EL (cell line): ENCODE data around the gene RPS8.
"Not testable (repeated sequence)": the region's sequence is repeated elsewhere in the genome, so short reads cannot be mapped to it uniquely, and the experiment has no call there.

Source experiments
- DNase-seq: peaks from one replicate; pipeline ENCODE4 v3.0.0-alpha.2; 2016

RPS8 gene

DNA sequence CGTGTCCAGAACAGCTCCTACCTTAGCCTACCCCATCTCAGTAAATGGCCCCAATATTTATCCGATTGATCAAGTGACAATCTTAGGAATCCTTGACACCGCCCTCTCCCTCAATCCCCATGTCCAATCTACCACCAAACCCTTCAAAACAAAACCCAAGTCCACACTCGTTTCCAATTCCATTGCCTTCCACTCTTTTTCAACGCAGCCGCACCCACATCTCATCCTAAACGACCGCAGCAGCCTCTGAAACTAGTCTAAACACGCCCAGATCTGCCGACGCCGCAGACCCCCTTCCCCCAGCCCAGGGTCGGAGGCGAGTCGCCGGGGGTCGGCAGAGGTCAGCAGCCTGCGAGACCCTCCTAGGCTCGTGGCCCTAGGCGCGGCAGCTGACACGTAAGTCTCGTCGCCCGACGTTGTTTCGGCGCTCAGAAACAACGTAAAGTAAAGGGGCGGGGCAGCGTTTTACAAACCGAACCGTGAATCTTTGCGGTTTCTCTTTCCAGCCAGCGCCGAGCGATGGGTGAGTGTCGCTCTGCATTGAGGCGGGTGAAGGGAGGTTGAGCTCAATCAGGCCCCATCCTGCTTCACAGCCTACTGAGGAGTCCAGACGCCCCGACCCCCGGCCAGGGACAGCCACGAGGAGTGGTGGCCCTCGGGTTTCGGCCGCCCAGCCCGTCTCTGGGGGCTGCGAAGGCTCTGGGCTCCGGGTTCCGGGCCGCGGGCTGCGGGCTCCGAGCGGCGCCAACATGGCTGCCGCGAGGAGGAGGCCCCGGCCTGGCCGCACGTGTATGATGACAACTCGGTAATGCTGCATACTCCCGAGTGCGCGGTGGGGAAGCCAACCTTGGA is at the start of gene RPS8:
Gene RPS8 (plus strand): TSS at position 463 of the 852 bp plus-strand sequence. CDS start 57 bp downstream, at position 520.
- peak; percentile 94 for DNase-seq

DNA sequence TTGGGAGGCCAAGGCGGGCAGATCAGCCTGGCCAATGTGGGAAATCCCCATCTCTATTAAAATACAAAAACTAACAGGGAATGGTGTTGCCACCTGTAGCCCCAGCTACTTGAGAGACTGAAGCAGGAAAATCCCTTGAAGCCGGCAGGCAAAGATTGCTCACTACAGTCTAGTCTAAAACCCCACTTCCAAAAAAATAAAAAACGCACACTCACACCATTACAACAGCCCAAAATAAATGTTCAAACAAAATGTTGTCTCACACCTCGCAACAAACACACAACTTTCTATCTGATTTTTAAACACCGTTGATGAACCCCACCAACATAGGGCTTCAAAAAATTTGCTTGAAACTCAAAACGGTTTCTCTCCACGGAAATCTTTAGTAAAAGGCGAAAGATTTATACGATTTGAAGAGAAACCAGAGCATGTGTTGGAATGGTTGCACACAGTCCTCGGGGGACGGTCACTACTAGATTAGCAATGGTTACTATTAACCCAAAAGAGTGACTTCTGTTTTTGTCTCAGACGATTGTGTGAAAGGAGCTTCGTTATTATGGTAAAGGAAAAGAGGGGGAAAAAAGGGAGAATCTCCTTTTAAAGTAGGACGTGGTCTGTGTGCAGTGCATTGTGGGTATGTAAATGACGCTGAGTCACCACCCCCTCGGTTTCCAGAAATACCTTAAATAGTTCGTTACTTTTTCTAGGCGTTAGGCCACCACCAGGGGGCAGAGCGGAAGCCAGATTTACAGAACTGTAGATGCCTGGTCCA is 44.4 kb upstream of the RPS8 start, which contains the start of gene RNU5D-1:
Gene RNU5D-1 (minus strand): TSS at position 430 of the 772 bp plus-strand sequence.
- DNase-seq, result peak; percentile 97

DNA sequence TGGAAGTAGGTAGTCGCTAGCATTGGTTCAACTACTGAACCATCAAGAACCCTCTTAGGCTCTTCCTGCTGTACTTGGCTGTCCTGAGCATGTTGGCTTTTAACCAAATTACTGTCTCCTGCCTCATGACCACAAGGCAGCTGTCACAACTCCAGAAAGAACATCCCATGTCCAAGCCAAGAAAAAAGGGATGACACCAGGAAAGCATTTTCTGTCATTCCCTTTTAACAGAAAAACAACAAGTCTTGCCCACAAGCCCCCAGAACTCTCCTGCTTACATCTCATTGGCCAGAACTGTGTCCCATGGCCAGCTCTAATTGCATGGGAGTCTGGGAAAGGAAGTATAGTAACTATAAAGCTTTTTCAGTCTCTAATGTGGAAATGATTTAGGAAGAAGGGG is 42.0 kb upstream of the RPS8 start:
- DNase-seq, result peak; percentile 77

DNA sequence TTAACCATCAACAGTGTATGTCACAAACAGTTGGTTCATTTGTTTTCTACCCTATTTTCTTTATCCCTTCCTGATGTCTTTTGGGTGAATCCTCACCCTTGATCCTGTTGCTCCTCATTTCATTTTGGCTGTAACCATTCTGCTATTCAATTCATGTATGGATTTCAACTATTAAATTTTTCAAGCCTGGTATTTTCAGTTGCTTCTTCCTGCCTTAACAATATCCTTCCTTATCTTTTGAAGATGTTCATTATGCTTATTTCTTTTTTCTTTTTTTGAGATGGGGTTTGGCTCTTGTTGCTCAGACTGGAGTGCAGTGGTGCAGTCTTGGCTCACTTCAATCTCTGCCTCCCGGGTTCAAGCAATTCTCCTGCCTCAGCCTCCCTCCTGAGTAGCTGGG is 41.6 kb upstream of the RPS8 start:
- no peak for DNase-seq

DNA sequence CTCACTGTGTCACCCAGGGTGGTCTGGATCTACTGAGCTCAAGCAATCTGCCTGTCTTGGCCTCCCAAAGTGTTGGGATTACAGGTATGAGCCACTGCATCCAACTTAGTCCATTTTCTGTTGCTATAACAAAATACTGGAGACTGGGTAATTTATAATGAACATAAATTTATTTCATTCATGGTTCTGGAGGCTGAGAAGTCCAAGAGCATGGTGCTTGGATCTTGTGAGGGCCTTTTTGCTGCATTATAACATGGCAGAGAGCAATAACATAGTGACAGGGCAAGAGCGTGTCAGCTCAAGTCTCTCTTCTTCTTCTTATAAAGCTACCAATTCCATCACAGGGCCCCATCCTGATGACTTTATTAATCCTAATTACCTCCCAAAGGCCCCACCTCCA is 39.3 kb upstream of the RPS8 start:
- no peak for DNase-seq

DNA sequence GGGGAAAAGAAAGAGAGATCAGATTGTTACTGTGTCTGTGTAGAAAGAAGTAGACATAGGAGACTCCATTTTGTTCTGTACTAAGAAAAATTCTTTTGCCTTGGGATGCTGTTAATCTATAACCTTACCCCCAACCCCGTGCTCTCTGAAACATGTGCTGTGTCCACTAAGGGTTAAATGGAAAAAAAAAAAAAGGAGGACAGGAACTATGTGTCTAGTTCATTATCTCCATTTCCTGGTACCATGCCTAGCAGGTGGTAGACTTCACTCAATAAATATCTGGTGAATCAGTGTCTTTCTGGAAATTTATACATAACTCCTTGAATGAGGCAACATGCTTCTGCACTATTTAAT is 36.4 kb upstream of the RPS8 start:
- DNase-seq, result not testable (repeated sequence)

DNA sequence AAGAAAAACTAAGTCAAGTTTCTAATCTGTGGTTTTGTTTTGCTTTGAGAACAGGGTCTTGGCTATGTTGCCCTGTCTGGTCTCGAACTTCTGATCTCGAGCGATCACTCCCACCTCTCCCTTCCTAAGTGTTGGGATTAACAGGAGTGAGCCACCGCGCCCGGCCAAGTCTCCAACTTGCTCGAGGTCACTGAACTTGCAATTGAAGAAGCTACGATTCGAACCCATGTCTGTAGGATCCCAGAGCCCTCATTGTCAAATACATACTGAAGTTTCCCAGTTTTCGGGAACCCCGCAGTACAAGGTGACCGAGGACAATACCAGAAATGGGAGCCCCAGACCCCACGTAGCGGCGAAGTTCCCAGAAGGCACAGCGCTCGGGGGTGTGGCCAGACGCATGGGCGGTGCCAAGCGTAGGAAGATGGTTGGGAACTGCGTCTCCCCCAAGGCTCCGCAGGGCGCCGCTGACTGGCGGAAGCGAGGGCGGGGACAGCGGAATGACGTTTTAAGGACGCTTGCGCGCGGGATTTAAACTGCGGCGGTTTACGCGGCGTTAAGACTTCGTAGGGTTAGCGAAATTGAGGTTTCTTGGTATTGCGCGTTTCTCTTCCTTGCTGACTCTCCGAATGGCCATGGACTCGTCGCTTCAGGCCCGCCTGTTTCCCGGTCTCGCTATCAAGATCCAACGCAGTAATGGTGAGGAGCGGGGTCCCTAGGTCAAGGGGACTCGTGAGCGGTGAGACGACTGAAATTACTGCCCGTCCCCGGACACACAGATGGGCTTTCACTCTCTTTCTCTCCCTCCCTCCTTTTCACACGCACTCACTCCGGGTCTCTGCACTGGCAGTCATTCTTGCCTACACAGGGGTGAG is 35.8 kb upstream of the RPS8 start, which contains the start of gene KIF2C:
Gene KIF2C (plus strand): TSS at position 531 of the 872 bp plus-strand sequence. CDS start 96 bp downstream, at position 627.
- DNase-seq, result peak; percentile 98

DNA sequence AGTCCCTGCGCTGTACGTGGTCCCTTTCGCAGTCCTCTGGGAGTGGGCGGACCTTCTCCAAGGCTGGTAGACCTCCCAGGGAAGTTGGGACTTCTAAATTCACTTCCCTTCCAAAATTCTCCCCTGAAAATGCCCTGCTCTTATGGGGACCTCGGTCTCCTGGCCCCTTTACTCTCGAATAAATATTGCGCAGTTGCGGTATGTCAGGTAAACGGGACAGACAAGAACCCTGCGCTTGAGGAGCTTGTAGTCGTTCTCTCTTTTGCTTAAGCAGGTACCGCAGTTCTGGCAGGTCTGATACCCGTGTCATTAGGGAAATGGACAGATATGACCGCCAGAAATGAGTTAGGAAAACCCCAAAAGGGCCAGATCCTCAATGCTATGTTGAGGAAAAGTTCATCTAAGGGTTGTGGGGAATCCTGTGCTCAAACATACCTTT is 35.1 kb upstream of the RPS8 start:
- DNase-seq, result no peak

DNA sequence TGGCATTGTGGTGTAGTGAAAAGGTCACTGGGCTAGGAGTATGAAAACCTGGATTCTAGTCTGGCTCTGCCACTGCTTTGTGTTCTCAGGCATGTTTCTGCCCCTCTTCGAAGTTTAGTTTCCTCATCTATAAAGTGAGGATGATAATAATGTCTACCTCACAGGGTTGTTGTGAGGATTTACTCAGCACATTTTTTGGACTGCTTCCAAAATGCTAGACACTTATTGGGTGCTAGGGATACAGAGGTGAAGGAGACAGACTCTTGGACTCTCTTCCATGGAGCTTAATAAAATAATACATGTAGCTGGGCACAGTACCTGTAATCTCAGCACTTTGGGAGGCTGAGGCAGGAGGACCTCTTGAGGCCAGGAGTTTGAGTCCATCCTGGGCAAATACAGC is 32.1 kb upstream of the RPS8 start:
- peak; percentile 27 for DNase-seq

DNA sequence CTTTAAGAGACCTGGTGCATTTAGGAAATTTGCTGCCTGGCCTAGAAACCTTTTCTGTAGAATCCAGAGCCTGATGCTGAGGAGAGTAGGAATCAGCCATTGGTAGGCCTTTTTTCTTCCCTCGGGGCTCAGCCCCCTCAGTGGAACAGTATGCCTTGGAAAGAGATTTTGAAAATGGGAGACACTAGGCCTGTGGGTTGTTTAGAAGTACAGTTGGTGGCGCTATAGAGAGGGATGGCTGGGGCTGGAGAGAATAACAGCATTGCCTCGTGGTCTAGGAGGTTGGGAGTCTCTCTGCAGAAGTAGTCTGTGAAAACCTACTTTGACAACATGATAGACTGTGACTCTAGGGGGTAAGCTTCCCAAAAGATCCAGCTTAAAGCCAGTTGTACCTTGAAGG is 27.5 kb upstream of the RPS8 start:
- no peak for DNase-seq

DNA sequence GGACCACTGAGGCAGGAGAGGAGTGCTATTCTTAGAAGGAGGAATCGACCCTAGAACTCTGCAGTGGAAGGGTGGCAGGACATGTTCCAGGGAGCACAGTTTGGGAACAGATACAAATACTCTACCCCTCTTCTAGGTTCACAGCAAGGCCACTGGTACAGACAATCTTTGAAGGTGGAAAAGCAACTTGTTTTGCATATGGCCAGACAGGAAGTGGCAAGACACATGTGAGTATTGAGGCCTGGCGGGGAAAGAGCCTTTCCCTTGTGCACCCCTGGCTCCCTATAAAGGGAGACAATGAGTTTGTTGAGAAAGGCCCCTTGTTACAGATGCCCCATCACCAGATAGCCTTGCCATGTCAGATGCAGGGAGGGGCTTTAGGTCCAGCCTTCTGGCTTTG is 17.9 kb upstream of the RPS8 start:
- no peak for DNase-seq

DNA sequence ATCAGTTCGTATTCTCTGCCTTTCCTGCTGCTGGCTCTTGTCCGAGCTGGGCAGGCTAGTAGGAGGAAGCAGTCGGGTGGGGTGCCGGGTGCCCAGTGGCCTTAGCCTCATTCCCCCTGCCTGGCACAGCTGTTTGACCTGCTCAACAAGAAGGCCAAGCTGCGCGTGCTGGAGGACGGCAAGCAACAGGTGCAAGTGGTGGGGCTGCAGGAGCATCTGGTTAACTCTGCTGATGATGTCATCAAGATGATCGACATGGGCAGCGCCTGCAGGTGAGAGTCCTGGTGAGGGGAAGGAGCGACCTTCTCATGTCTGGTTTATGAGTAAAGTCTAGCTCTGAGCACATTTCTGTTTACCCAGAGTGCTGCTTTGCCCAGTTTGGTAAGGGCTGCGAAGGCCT is 16.3 kb upstream of the RPS8 start:
- DNase-seq, result no peak

DNA sequence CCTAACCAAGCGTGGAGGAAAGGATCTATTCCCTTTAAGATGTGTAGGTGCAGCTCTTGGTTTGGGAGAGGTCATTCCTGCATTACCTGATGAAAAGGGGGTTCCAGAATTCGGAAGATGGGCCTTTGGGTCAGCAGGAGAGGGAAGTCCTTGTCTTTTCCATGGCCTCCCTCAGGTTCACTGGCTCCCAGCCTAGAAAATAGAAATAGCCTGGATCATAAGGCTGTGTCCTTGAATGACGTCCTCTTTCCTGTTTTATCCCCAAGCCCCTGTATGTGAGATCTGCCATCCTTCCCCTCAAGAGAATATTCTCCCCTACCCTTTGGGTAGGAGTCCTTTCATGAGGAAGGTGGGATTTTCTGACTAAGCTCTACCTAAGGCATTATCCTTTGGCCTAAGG is 14.5 kb upstream of the RPS8 start:
- no peak for DNase-seq

DNA sequence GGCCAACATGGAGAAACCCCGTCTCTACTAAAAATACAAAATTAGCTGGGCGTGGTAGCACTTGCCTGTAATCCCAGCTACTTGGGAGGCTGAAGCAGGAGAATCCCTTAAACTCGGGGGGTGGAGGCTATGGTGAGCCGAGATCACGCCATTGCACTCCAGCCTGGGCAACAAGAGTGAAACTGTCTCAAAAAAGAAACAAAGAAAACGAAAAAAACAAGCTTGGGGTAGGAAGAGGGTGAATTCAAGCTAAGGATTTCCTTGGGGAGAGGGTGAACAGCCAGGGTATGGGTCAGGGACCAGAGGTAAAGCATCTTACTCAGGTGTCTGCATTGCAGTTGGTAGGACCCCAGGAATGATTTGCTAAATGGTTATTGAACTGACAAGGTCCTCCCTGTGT is 8.9 kb upstream of the RPS8 start:
- not testable (repeated sequence) for DNase-seq

DNA sequence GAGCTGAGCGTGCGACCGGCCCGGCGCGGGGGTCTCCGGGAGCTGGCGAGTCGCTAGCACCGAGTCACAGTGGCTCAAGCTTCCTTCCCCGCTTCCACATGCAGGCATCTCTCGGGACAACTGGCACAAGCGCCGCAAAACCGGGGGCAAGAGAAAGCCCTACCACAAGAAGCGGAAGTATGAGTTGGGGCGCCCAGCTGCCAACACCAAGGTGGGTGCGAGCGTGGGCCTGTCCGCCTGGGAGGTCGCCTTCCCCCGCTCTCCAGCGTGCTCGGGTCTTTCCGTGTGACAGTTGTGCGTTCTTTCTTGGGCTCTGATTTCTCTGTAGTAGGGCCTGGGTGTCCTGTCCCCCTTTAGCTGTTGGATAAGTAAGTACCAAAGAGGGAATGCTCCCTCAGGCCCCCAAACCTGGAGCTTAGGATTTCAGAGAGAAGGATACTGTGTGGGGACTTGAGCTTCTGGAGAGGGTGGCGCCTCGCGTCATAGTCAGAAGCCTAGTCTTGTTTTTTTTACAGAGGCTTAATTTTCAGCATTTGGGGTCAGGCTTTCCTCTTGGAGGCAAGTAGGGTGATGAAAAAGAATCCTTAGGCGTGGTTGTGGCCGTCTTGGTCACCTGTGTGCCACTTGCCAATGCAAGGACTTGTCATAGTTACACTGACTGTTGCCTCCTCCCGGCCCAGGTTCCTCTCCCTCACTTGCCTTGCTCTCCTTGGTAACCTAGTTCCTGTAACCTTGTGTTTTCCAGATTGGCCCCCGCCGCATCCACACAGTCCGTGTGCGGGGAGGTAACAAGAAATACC is 790 bp downstream of the RPS8 start:
- no peak for DNase-seq

DNA sequence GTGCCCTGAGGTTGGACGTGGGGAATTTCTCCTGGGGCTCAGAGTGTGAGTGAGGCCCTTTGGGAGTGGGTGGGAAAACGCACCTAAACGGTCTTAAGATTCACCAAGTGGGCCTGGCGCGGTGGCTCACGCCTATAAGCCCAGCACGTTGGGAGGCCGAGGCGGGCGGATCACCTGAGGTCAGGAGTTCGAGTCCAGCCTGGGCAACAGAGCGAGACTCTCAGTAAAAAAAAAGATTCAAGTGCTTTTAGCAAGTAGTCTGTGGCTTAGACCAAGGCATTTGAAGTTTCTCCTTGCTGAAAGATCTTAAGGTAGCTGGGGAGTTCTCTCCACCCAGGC is 1.4 kb downstream of the RPS8 start:
- DNase-seq, result no peak

DNA sequence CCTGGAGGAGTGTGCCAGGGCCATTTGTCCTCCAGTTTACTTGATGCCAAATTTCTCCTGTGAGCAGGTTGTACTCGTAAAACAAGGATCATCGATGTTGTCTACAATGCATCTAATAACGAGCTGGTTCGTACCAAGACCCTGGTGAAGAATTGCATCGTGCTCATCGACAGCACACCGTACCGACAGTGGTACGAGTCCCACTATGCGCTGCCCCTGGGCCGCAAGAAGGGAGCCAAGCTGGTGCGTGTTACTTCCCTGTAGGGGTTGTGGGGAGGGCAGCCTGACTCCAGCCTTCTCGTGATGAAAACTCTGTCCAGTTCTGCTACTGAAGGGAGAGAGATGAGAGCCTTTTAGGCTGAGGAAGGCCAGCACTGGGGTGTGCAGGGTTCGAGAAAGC is 2.2 kb downstream of the RPS8 start:
- no peak for DNase-seq

DNA sequence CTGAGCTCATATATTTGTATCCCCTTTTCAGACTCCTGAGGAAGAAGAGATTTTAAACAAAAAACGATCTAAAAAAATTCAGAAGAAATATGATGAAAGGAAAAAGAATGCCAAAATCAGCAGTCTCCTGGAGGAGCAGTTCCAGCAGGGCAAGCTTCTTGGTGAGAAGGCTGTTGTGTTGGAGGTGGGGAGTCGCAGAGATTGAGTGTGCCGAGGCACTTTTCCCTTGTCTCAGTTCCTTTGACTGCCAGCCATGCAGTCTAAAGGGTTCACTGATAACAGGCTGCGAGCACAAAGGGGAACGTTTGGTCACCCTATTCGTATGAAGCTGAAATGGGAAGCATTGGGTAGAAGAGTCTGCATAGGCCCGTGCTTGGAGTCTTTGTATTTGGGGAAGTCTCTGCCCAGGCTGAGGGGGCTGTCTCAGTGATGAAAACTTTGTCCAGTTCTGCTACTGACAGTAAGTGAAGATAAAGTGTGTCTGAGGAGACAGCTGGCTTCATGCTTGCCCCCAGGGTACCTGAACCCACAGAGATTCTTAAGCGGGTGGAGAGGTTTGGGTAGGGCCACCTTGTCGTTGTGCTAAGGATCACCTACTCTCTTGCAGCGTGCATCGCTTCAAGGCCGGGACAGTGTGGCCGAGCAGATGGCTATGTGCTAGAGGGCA is 2.8 kb downstream of the RPS8 start:
- DNase-seq, result no peak

DNA sequence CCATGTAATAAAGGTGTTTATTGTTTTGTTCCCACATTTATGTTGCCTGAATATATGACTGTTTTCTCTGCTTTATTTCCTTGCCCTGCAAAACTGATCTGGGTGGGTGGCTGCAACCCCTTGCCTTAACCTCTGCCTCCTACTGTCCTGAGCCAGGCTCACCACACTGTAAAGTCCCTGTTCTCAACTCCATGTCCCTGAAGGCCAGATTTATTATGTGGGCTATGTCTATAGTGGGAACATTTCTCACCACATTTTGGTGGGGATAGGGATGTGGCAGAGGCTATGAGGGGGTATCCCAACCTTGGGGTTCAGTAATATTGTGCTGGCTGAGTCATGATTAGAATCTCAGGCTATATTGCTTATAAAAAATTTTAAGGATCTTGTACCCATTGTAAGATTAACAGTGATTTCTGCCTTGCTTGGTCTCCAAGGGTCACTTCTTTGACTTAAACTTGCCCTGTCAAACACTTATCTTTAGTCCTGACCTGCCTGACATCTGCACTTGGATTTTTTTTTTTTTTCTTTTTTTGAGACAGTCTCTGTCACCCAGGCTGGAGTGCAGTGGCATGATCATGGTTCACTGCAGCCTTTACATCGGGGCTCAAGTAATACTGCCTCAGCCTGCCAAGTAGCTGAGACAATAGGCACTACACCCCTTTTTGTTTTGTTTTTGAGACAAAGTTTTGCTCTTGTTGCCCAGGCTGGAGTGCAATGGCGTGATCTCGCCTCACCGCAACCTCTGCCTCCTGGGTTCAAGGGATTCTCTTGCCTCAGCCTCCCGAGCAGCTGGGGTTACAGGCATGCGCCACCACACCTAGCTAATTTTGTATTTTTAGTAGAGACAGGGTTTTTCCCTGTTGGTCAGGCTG is 3.6 kb downstream of the RPS8 start:
- DNase-seq, result no peak

DNA sequence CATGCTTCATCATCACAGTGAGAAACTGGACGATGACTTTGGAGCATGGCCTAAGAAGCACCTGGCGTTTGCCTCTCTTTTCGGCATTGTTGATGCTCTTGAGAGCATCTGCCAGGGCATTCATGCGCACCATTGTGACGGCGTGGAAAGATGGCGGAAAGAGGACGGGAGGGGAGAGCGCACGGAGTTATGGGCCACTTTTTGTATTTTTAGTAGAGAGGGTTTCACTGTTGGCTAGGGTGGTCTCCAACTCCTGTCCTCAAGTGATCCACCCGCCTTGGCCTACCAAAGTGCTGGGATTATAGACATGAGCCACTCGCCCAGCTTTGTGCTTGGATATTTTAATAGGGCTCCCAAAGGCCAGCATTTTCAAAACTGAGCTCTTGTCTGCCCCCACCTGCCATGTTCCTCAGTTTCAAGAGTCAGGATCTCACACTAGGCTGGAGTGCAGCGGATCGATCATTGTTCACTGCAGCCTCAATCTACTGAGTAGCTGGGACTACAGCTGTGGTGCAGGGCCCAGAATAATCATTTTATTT is 5.3 kb downstream of the RPS8 start:
- no peak for DNase-seq
